Neutrophil (primary cell): ENCODE measurements around the gene GOLIM4.

ENCODE experiments used
- H3K27ac ChIP-seq: fragments of 200-600 bp; sonication (generic); 2 replicates; pipeline ENCODE4 v1.5.1; 2016; ENCODE audit warnings: mild to moderate bottlenecking, moderate library complexity
- H3K27me3 ChIP-seq: fragments of 200-600 bp; sonication (generic); 2 replicates; pipeline ENCODE4 v1.6.0; 2016; ENCODE audit warnings: mild to moderate bottlenecking
- H3K36me3 ChIP-seq: fragments of 200-600 bp; sonication (generic); 2 replicates; pipeline ENCODE4 v1.5.1; 2017
- H3K4me1 ChIP-seq, 2 experiments: fragments of 200-600 bp in 1 of 2; sonication (generic) in 1 of 2; 1 replicate in 1 of 2; 2 replicates in 1 of 2; pipeline versions ENCODE4 v1.5.1 to v1.6.1; 2013 to 2016; ENCODE audit warnings: low read depth in 1 of 2, low read length in 1 of 2, mild to moderate bottlenecking in 1 of 2, moderate library complexity in 1 of 2; ENCODE audit not compliant: control insufficient read depth in 1 of 2, insufficient read depth in 1 of 2
- H3K4me3 ChIP-seq, 2 experiments: fragments of 200-600 bp in 1 of 2; sonication (generic) in 1 of 2; 1 replicate in 1 of 2; 2 replicates in 1 of 2; pipeline ENCODE4 v1.5.1; 2013 to 2016; ENCODE audit warnings: low read depth in 1 of 2, low read length in 1 of 2, mild to moderate bottlenecking in 1 of 2, moderate library complexity in 1 of 2
- H3K9me3 ChIP-seq: fragments of 200-600 bp; sonication (generic); 2 replicates; pipeline ENCODE4 v1.5.1; 2016
- TF ChIP-seq, protein P1 (sequence below): fragments of 200-600 bp; sonication (generic); IDR thresholded peaks from 2 replicates; pipeline ENCODE4 v1.5.1; 2016; ENCODE audit warnings: antibody characterized with exemption

The GOLIM4 gene

DNA sequence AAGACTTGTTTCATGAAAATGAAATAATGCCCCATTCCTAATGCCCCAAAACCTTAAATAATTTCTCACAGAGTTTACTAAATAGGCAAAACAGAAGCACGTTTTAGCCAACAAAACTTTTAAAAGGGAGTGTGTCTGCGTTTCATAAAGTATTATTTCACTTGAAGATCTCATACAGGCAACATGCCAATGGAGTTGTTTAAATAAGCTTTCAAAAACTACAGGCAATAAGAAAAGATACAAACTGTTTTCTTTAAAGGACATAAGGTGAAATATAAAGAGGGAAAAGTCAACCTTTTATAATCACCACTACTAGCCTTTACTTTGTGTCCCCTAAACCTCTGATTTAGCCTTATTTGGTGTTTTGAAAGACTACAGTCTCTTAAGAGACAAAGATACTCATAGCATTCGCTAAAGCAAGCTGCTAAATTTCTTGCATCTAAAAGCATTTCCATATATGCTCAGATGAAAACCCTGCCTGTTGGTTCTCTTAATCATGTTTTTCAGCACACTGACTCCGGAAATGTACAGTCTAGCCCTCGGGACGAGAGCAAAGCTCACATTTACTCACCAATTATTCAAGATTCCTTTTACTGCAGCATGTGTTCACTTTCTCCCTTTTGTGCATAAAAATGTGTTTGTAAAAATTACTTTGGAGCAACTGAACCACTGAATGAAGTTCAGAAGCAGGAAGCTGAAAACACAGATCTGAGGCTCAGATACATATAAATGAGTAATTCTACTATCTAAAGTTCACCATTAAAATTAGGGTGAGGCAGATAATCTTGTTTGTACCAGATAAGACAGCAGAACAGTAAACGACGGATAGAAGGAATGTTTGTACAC, 119.0 kb downstream of the GOLIM4 start:
- no peaks in the 10 kb centered on the region for H3K9me3 ChIP-seq
- no peaks in the 10 kb centered on the region for H3K36me3 ChIP-seq
- H3K4me1 ChIP-seq, result no peaks in the 10 kb centered on the region
- no peaks in the 10 kb centered on the region for H3K27me3 ChIP-seq
- no peak overlapping the region for H3K27ac ChIP-seq
- TF ChIP-seq, protein P1, sequence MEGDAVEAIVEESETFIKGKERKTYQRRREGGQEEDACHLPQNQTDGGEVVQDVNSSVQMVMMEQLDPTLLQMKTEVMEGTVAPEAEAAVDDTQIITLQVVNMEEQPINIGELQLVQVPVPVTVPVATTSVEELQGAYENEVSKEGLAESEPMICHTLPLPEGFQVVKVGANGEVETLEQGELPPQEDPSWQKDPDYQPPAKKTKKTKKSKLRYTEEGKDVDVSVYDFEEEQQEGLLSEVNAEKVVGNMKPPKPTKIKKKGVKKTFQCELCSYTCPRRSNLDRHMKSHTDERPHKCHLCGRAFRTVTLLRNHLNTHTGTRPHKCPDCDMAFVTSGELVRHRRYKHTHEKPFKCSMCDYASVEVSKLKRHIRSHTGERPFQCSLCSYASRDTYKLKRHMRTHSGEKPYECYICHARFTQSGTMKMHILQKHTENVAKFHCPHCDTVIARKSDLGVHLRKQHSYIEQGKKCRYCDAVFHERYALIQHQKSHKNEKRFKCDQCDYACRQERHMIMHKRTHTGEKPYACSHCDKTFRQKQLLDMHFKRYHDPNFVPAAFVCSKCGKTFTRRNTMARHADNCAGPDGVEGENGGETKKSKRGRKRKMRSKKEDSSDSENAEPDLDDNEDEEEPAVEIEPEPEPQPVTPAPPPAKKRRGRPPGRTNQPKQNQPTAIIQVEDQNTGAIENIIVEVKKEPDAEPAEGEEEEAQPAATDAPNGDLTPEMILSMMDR, result no peak
- no peak overlapping the region for H3K4me3 ChIP-seq

DNA sequence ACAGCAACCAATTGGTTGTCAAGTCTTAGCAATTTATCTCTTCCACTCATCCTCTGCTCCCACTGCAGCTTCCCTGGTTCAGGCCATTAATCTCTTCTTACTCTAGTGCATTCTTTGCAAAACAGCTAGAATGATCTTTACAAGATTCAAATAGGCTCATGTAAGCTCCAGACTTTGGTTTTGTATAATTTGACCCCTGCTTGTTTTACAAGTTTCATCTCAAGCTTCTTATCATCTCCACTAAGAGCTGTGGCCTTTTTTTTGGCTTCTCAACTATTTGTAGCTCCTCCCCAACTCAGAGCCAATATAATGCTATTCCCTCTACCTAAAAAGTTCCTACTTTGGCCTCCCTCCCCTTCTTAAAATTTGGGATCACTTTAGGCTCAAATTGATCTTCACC, 121.8 kb downstream of the GOLIM4 start:
- H3K4me1 ChIP-seq, result no peaks in the 10 kb centered on the region
- TF ChIP-seq, protein P1, result no peak
- no peak overlapping the region for H3K27ac ChIP-seq
- H3K9me3 ChIP-seq, result no peaks in the 10 kb centered on the region
- H3K4me3 ChIP-seq, result no peak overlapping the region
- H3K36me3 ChIP-seq, result no peaks in the 10 kb centered on the region
- no peaks in the 10 kb centered on the region for H3K27me3 ChIP-seq

DNA sequence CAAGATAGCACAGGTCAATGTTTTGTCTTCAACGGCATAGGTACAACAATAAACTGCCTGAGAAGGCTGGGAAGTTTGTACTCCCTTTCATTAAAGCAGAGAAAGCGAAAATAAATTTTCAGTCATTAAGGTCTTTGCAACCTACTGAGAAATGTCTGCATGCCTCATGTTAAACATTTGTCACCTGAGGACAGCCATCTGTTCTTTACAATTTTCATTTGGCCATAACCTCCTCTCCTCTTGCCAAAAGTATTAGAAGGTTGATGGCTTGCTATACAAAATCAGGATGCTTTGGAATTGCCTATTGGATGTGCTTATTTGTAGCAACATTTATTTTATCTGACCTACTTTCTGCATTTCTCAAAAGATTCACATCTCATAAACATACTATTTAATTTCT, 122.7 kb downstream of the GOLIM4 start:
- H3K4me3 ChIP-seq, result no peak overlapping the region
- TF ChIP-seq, protein P1, result no peak
- H3K36me3 ChIP-seq, result no peaks in the 10 kb centered on the region
- H3K27me3 ChIP-seq, result no peaks in the 10 kb centered on the region
- H3K27ac ChIP-seq, result no peak overlapping the region
- no peaks in the 10 kb centered on the region for H3K9me3 ChIP-seq
- no peaks in the 10 kb centered on the region for H3K4me1 ChIP-seq

DNA sequence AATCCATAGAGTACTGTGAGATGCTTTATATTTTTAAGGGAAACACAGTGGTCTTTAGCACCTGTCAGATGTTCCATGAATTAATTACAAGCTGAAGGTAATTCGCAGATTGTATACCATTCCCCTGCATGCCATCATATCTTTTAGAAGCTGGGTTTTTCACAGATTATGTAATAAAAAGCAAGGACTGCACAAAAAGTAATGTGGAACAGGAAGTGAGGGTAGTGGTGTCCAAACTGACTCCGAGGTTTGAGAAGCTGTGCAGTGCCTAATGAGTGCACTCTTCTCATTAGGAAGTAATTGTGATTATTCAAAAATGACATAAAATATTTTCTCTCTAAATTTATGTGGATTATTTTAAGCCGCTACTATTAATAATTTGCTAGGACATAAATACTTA, 123.2 kb downstream of the GOLIM4 start:
- H3K4me3 ChIP-seq, result no peak overlapping the region
- no peaks in the 10 kb centered on the region for H3K9me3 ChIP-seq

DNA sequence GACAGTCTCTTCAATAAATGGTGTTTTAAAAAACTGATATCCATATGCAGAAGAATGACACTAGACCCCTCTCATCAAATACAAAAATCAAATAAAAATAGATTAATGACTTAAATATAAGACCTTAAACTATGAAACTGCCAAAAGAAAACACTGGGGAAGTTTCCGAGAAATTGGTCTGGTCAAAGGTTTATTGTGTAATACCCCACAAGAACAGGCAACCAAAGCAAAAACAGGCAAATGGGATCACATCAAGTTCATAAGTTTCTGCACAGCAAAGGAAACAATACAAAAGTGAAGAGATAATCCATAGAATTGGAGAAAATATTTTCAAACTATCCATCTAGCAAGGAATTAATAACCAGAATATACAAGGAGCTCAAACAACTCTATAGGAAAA, 126.2 kb downstream of the GOLIM4 start:
- H3K4me3 ChIP-seq, result no peak overlapping the region
- H3K4me1 ChIP-seq, result no peaks in the 10 kb centered on the region
- no peaks in the 10 kb centered on the region for H3K27me3 ChIP-seq
- no peaks in the 10 kb centered on the region for H3K9me3 ChIP-seq
- no peaks in the 10 kb centered on the region for H3K36me3 ChIP-seq
- TF ChIP-seq, protein P1, result no peak
- no peak overlapping the region for H3K27ac ChIP-seq

More for the DNA sequence above, 123.2 kb downstream of the GOLIM4 start:
- no peaks in the 10 kb centered on the region for H3K4me1 ChIP-seq
- no peak overlapping the region for H3K27ac ChIP-seq
- TF ChIP-seq, protein P1, result no peak
- H3K27me3 ChIP-seq, result no peaks in the 10 kb centered on the region
- no peaks in the 10 kb centered on the region for H3K36me3 ChIP-seq
